Endothelial cell of umbilical vein (primary cell): ENCODE results near the gene NR2F2. TPM values are rescaled to one million over a fixed set of nuclear protein-coding genes. Genes with fewer than 3 reads are reported as not detected.
A peak's percentile ranks its signal among the peaks of the same experiment; 100 is the strongest.

Source experiments
- BruUV-seq: library from RNA; stranded (reverse); fragments of 400-500 nt; replicated peaks from 2 replicates; lab custom pipeline; 2021; lab: Mats Ljungman, UMichigan
- CTCF ChIA-PET: fragments of 300-600, 350-600 bp; sonication (Branson Sonifier 250); formaldehyde crosslinking; loops from one replicate; lab custom pipeline; 2021; ENCODE audit warnings: antibody characterized with exemption, inconsistent platforms; lab: Charles Lee
- POLR2A ChIA-PET: fragments of 300-600, 350-600 bp; sonication (Branson Sonifier 250); formaldehyde crosslinking; loops from one replicate; lab custom pipeline; 2021; ENCODE audit warnings: antibody characterized with exemption, inconsistent platforms; lab: Charles Lee
- DNase-seq: peaks from one replicate; pipeline ENCODE4 v3.0.0-alpha.2; 2011; ENCODE audit warnings: low read depth, low spot score
- FAIRE-seq: peaks from 2 replicates; lab custom pipeline; 2011; peaks lifted over from hg19 to GRCh38; lab: Jason Lieb, UNC
- H2AFZ ChIP-seq: 2 replicates; pipeline ENCODE4 v1.6.0; 2012; ENCODE audit warnings: low read depth, low read length, control low read depth, inconsistent platforms
- H3K27ac ChIP-seq: 2 replicates; pipeline ENCODE4 v1.5.1; 2011; ENCODE audit warnings: low read depth, mild to moderate bottlenecking, control low read depth, low read length, moderate library complexity; ENCODE audit not compliant: insufficient read depth
- H3K27me3 ChIP-seq, 2 experiments: 2 replicates each; pipeline versions ENCODE4 v1.6.0 to v1.6.1; 2011; ENCODE audit warnings: low read length in 2 of 2, mixed read lengths in 1 of 2; ENCODE audit not compliant: control insufficient read depth in 2 of 2, insufficient read depth in 2 of 2
- H3K36me3 ChIP-seq, 2 experiments: 2 replicates in 1 of 2; 3 replicates in 1 of 2; pipeline ENCODE4 v1.5.1; 2011; ENCODE audit warnings: low read length in 2 of 2, mild to moderate bottlenecking in 1 of 2, moderate library complexity in 1 of 2; ENCODE audit not compliant: control insufficient read depth in 2 of 2, insufficient read depth in 2 of 2; ENCODE audit errors: extremely low read depth in 1 of 2
- H3K4me1 ChIP-seq: 3 replicates; pipeline ENCODE4 v1.5.1; 2011; ENCODE audit warnings: mild to moderate bottlenecking, low read length; ENCODE audit not compliant: control insufficient read depth, insufficient read depth; ENCODE audit errors: extremely low read depth
- H3K4me2 ChIP-seq: 2 replicates; pipeline ENCODE4 v1.6.1; 2011; ENCODE audit warnings: low read length, control low read depth, mixed read lengths; ENCODE audit not compliant: insufficient read depth
- H3K4me3 ChIP-seq, 3 experiments: fragments of 200-600 bp in 1 of 3; sonication (generic), shearing (Covaris generic) in 1 of 3; replicated peaks in 1 of 3; 2 replicates each; pipeline ENCODE4 v1.5.1; 2011 to 2016; ENCODE audit warnings: control low read depth in 3 of 3, low read length in 3 of 3, mild to moderate bottlenecking in 2 of 3, inconsistent platforms in 1 of 3, low read depth in 1 of 3, moderate library complexity in 1 of 3; ENCODE audit not compliant: insufficient read depth in 1 of 3
- H3K79me2 ChIP-seq: 2 replicates; pipeline ENCODE4 v1.6.0; 2012; ENCODE audit warnings: low read length, inconsistent platforms; ENCODE audit not compliant: control insufficient read depth, insufficient read depth
- H3K9ac ChIP-seq: replicated peaks from 2 replicates; pipeline ENCODE3; 2011; ENCODE audit warnings: low read length, control low read depth; ENCODE audit not compliant: insufficient read depth; ENCODE audit errors: extremely low read depth
- H3K9me1 ChIP-seq: replicated peaks from 3 replicates; pipeline ENCODE4 v1.6.0; 2011; ENCODE audit warnings: mild to moderate bottlenecking, low read length; ENCODE audit not compliant: control insufficient read depth, insufficient read depth; ENCODE audit errors: extremely low read depth
- H3K9me3 ChIP-seq: replicated peaks from 2 replicates; pipeline ENCODE4 v1.5.1; 2012; ENCODE audit warnings: low read length, inconsistent platforms; ENCODE audit not compliant: control insufficient read depth, insufficient read depth
- H4K20me1 ChIP-seq: replicated peaks from 2 replicates; pipeline ENCODE3; 2011; ENCODE audit warnings: mild to moderate bottlenecking, low read length; ENCODE audit not compliant: control insufficient read depth, insufficient read depth; ENCODE audit errors: extremely low read depth
- EZH2 ChIP-seq: IDR thresholded peaks from 2 replicates; pipeline ENCODE4 v1.6.1; 2012; ENCODE audit warnings: borderline replicate concordance, low read depth, mild to moderate bottlenecking, moderate library complexity, low read length, inconsistent platforms; ENCODE audit not compliant: severe bottlenecking
- FOS ChIP-seq: IDR thresholded peaks from 2 replicates; pipeline ENCODE4 v1.6.1; 2011; ENCODE audit warnings: mild to moderate bottlenecking, low read length, moderate library complexity, borderline replicate concordance; ENCODE audit not compliant: insufficient read depth
- GATA2 ChIP-seq: IDR thresholded peaks from 2 replicates; pipeline ENCODE4 v1.7.0; 2011; ENCODE audit warnings: low read depth, mild to moderate bottlenecking, moderate library complexity, mixed read lengths, low read length; ENCODE audit not compliant: insufficient read length, insufficient read depth
- JUN ChIP-seq: IDR thresholded peaks from 2 replicates; pipeline ENCODE4 v1.6.1; 2011; ENCODE audit warnings: borderline replicate concordance, low read depth; ENCODE audit not compliant: insufficient read length, insufficient read depth
- MAX ChIP-seq: IDR thresholded peaks from 2 replicates; pipeline ENCODE4 v1.6.1; 2011; ENCODE audit not compliant: insufficient read depth, insufficient read length
- MYC ChIP-seq: IDR thresholded peaks from one replicate; pipeline ENCODE4 v1.6.1; 2011; ENCODE audit warnings: mild to moderate bottlenecking, low read depth, low read length
- POLR2A ChIP-seq: IDR thresholded peaks from 2 replicates; pipeline ENCODE4 v1.6.1; 2012; ENCODE audit warnings: low read depth, mild to moderate bottlenecking, control low read depth, low read length
- POLR2AphosphoS5 ChIP-seq: IDR thresholded peaks from 2 replicates; pipeline ENCODE4 v1.6.1; 2012; ENCODE audit warnings: low read depth, mild to moderate bottlenecking, control low read depth, low read length, moderate library complexity; ENCODE audit not compliant: insufficient read depth
- dilution Hi-C: fragments of 300-500 bp; cut with MboI; formaldehyde crosslinking; loops from one replicate; pipeline ENCODE4 v1.15.0; 2019; ENCODE audit warnings: low sequenced_read_pairs; ENCODE audit not compliant: extremely low pct_ligation_motif_present
- intact Hi-C: fragments of 100-400 bp; cut with micrococcal nuclease; formaldehyde crosslinking; loops from one replicate; pipeline ENCODE4 v1.10.0; 2022
- polyA plus RNA-seq, 4 experiments: library from polyadenylated mRNA; depleted of rRNA in 3 of 4; stranded (reverse) in 3 of 4; unstranded in 1 of 4; fragments of >200 nt; gene quantifications; 2 replicates each; pipeline versions ENCODE4 v1.2.1 to v1.2.3, GENCODE V29; 2011 to 2012; ENCODE audit warnings: missing spikeins in 1 of 4
- total RNA-seq: library from RNA; stranded (reverse); gene quantifications from 2 replicates; pipeline ENCODE4 v1.2.3, GENCODE V29; 2021
- TF ChIP-seq, protein P1 (sequence below), 2 donors: IDR thresholded peaks; 1 replicate in 1 of 2; 2 replicates in 1 of 2; pipeline ENCODE4 v1.5.1; 2011; ENCODE audit warnings: low read length in 2 of 2, mild to moderate bottlenecking in 2 of 2, moderate library complexity in 2 of 2, control low read depth in 1 of 2, inconsistent platforms in 1 of 2, low read depth in 1 of 2; ENCODE audit not compliant: insufficient read depth in 1 of 2; ENCODE audit errors: extremely low read depth in 1 of 2

Gene NR2F2
- total and polyA plus RNA-seq, 2 donors (not counting 3 experiments of a cell fraction or from before 2014, with no cell fraction given), result 105 to 182 TPM

- Histone ChIP-seq H4K20me1 (no peaks in the 10 kb centered on the region), H3K27ac (peak overlapping the region; percentile 85), H3K79me2 (peaks cover 95% of the 10 kb centered on the region), H3K9me3 (no peaks in the 10 kb centered on the region), H3K4me3 (peak overlapping the region; percentile 31 to 89 (median 71)), H3K4me1 (peaks cover 27% of the 10 kb centered on the region), H3K36me3 (peaks cover 18 to 21% of the 10 kb centered on the region in 2 experiments), H3K4me2 (peak overlapping the region; percentile 88), H3K9me1 (no peaks in the 10 kb centered on the region), H2AFZ (no peak overlapping the region), H3K9ac (peak overlapping the region; percentile 97), H3K27me3 (no peaks in the 10 kb centered on the region)
- DNase-seq (peak; percentile 80), FAIRE-seq (no peak)
- ChIA-PET POLR2A (interaction anchor here (0.6 to 1.6 kb wide), 10 partner anchors 8 to 1659 kb away, joined by 3 to 7 read pairs (median 4); no protein-coding TSS in a partner anchor), CTCF (interaction anchor here (0.6 to 4.7 kb wide), 13 partner anchors 12 to 1748 kb away, joined by 3 to 37 read pairs (median 4); no protein-coding TSS in a partner anchor)
- BruUV-seq, result no TSS peak
- intact Hi-C loops (loop anchor here (1.0 kb wide), 6 partner anchors 13 to 1304 kb away; no protein-coding TSS in a partner anchor), dilution Hi-C loops (loop anchor here (25.0 kb wide), 1 partner anchor 1018 kb away; no protein-coding TSS in a partner anchor)
- no peak for TF ChIP-seq JUN
- TF ChIP-seq MAX, result no peak
- TF ChIP-seq POLR2A, result no peak
- TF ChIP-seq GATA2, result no peak
- TF ChIP-seq, protein P1, sequence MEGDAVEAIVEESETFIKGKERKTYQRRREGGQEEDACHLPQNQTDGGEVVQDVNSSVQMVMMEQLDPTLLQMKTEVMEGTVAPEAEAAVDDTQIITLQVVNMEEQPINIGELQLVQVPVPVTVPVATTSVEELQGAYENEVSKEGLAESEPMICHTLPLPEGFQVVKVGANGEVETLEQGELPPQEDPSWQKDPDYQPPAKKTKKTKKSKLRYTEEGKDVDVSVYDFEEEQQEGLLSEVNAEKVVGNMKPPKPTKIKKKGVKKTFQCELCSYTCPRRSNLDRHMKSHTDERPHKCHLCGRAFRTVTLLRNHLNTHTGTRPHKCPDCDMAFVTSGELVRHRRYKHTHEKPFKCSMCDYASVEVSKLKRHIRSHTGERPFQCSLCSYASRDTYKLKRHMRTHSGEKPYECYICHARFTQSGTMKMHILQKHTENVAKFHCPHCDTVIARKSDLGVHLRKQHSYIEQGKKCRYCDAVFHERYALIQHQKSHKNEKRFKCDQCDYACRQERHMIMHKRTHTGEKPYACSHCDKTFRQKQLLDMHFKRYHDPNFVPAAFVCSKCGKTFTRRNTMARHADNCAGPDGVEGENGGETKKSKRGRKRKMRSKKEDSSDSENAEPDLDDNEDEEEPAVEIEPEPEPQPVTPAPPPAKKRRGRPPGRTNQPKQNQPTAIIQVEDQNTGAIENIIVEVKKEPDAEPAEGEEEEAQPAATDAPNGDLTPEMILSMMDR (IDR thresholded peaks at IDR 0.05; ENCODE audit: extremely low read depth in 1 of 2, insufficient read depth in 1 of 2, low read depth in 1 of 2, low read length in 2 of 2), result no peak
- no peak for TF ChIP-seq FOS
- TF ChIP-seq POLR2AphosphoS5, result no peak
- no peak for TF ChIP-seq MYC
- no peak for TF ChIP-seq EZH2
Observed at GRCh38 chr15:96330064-96330449, 443 bp upstream of the NR2F2 start.
